Measurements from ENCODE around the gene TST. TPM values are rescaled to one million over a fixed set of nuclear protein-coding genes. Genes with fewer than 3 reads are reported as not detected.

TST gene
- total RNA-seq, 3 donors from 2014 or later (not counting 1 experiment from before 2014, with no cell fraction given) = 3.1 to 4.9 (median 4.3) TPM

- no peaks in the 10 kb centered on the region for H3K4me1 Mint-ChIP-seq
- 94% methylated on average over 6 of the region's 6 CpGs for WGBS (ENCODE audit: insufficient coverage)
- no peak overlapping the region for H3K4me3 Mint-ChIP-seq
- H3K36me3 Mint-ChIP-seq = no peaks in the 10 kb centered on the region
- ATAC-seq (no peak), DNase-seq (no peak)
- intact Hi-C loops (cut with micrococcal nuclease) = no loop called here
- no peaks in the 10 kb centered on the region for H3K27me3 ChIP-seq (ENCODE audit: control insufficient read depth, insufficient read depth, low read length)
- peaks cover 3% of the 10 kb centered on the region for H3K4me1 ChIP-seq (ENCODE audit: control insufficient read depth, insufficient read depth, low read length)
- H3K27me3 Mint-ChIP-seq (ENCODE audit: low read depth in 2 of 2) = peaks cover 0 to 2% of the 10 kb centered on the region in 2 donors
- no peak overlapping the region for H3K27ac Mint-ChIP-seq
- no peaks in the 10 kb centered on the region for H3K36me3 ChIP-seq (ENCODE audit: control insufficient read depth, insufficient read depth, low read length)
- H3K27ac ChIP-seq (ENCODE audit: low read length) = no peak overlapping the region
- H3K9me3 ChIP-seq (ENCODE audit: control insufficient read depth, insufficient read depth, low read length) = no peaks in the 10 kb centered on the region
- no peak for TF ChIP-seq CTCF (IDR thresholded peaks at IDR 0.05)
- no peak overlapping the region for H3K4me3 ChIP-seq (ENCODE audit: low read length)
- no peaks in the 10 kb centered on the region for H3K9me3 Mint-ChIP-seq
These were observed 27.3 kb upstream of the TST start for GRCh38 chr22:37046589-37046988.

GRCh38 chr22:37045958-37046357 lies 26.7 kb upstream of the TST start:
- Mint-ChIP-seq H3K4me3 (no peak overlapping the region), H3K27me3 (ENCODE audit: low read depth in 2 of 2) (peaks cover 0 to 5% of the 10 kb centered on the region in 2 donors), H3K27ac (no peak overlapping the region), H3K36me3 (no peaks in the 10 kb centered on the region), H3K4me1 (no peaks in the 10 kb centered on the region), H3K9me3 (no peaks in the 10 kb centered on the region)
- Histone ChIP-seq H3K36me3 (ENCODE audit: control insufficient read depth, insufficient read depth, low read length) (no peaks in the 10 kb centered on the region), H3K27me3 (ENCODE audit: control insufficient read depth, insufficient read depth, low read length) (no peaks in the 10 kb centered on the region), H3K9me3 (ENCODE audit: control insufficient read depth, insufficient read depth, low read length) (no peaks in the 10 kb centered on the region), H3K27ac (ENCODE audit: low read length) (no peak overlapping the region), H3K4me1 (ENCODE audit: control insufficient read depth, insufficient read depth, low read length) (no peaks in the 10 kb centered on the region), H3K4me3 (ENCODE audit: low read length) (no peak overlapping the region)
- intact Hi-C loops (cut with micrococcal nuclease) = no loop called here
- ATAC-seq (peak in 1 of 3 donors; percentile 26), DNase-seq (peak in 1 of 2 donors; percentile 44)
- TF ChIP-seq CTCF (IDR thresholded peaks at IDR 0.05) = peak; percentile 30
- 35% methylated on average over 3 of the region's 4 CpGs for WGBS (ENCODE audit: insufficient coverage)

GRCh38 chr22:37044634-37045625 lies 25.7 kb upstream of the TST start:
- no peaks in the 10 kb centered on the region for H3K9me3 ChIP-seq (ENCODE audit: control insufficient read depth, insufficient read depth, low read length)
- intact Hi-C loops (cut with micrococcal nuclease) = no loop called here
- no peak overlapping the region for H3K4me3 ChIP-seq (ENCODE audit: low read length)
- Mint-ChIP-seq H3K9me3 (no peaks in the 10 kb centered on the region), H3K4me1 (no peaks in the 10 kb centered on the region), H3K36me3 (no peaks in the 10 kb centered on the region), H3K4me3 (no peak overlapping the region), H3K27ac (no peak overlapping the region), H3K27me3 (ENCODE audit: low read depth in 2 of 2) (peaks cover 0 to 5% of the 10 kb centered on the region in 2 donors)
- no peak for ATAC-seq
- H3K4me1 ChIP-seq (ENCODE audit: control insufficient read depth, insufficient read depth, low read length) = no peaks in the 10 kb centered on the region
- no peak for DNase-seq
- no peak for TF ChIP-seq CTCF (IDR thresholded peaks at IDR 0.05)
- 79% methylated on average over 9 of the region's 9 CpGs for WGBS (ENCODE audit: insufficient coverage)
- H3K27ac ChIP-seq (ENCODE audit: low read length) = no peak overlapping the region
- no peaks in the 10 kb centered on the region for H3K27me3 ChIP-seq (ENCODE audit: control insufficient read depth, insufficient read depth, low read length)
- no peaks in the 10 kb centered on the region for H3K36me3 ChIP-seq (ENCODE audit: control insufficient read depth, insufficient read depth, low read length)
